Mucosa of rectum (tissue), 2 donors: Measurements from ENCODE around the gene PHC2.

Experiments
- H3K27ac ChIP-seq, 2 donors: one replicate each; pipeline ENCODE4 v1.7.0; 2013; ENCODE audit warnings: inconsistent platforms in 2 of 2, low read depth in 2 of 2, low read length in 2 of 2
- H3K27me3 ChIP-seq, 2 donors: one replicate each; pipeline ENCODE4 v1.7.0; 2013; ENCODE audit warnings: low read length in 2 of 2; ENCODE audit not compliant: control insufficient read depth in 2 of 2, insufficient read depth in 2 of 2
- H3K36me3 ChIP-seq, 2 donors: one replicate each; pipeline ENCODE4 v1.7.0; 2013; ENCODE audit warnings: low read length in 2 of 2; ENCODE audit not compliant: control insufficient read depth in 2 of 2, insufficient read depth in 2 of 2
- H3K4me1 ChIP-seq, 2 donors: one replicate each; pipeline ENCODE4 v1.7.0; 2013; ENCODE audit warnings: low read length in 2 of 2, mild to moderate bottlenecking in 1 of 2; ENCODE audit not compliant: control insufficient read depth in 2 of 2, insufficient read depth in 2 of 2
- H3K4me3 ChIP-seq, 2 donors: one replicate each; pipeline ENCODE4 v1.7.0; 2013; ENCODE audit warnings: low read length in 2 of 2
- H3K9ac ChIP-seq, 2 donors: one replicate each; pipeline ENCODE4 v1.7.0; 2013; ENCODE audit warnings: low read length in 2 of 2, low read depth in 1 of 2, mild to moderate bottlenecking in 1 of 2
- H3K9me3 ChIP-seq, 2 donors: one replicate each; pipeline ENCODE4 v1.7.0; 2013; ENCODE audit warnings: low read length in 2 of 2; ENCODE audit not compliant: control insufficient read depth in 2 of 2
- donor health status: healthy.
- donor health status: Normal muscosa, but diverticular disease.

The PHC2 gene

DNA sequence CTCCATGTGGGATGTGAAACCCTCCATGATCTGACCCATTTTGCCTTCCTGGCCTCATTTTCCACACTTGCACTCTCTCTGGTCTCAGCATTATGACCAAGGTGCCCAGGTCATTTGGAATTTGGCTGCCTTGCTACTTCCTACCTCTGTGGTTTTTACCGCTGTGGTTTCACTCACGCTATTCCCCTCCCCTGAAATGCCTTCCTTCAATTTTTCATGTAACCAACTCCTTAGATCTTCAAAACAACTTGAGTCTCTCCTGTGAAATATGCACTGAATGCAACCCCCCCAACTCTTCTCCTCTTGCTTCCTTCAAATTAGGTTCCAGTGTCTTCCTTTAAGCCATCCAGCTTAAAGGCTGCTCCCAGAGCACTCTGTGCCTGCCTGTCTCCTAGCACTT is 50.1 kb downstream of the PHC2 start:
- Histone ChIP-seq H3K4me1 (no peaks in the 10 kb centered on the region), H3K27ac (no peak overlapping the region), H3K27me3 (no peaks in the 10 kb centered on the region)

GRCh38 chr1:33379631-33380354 is 51.1 kb downstream of the PHC2 start:
- Histone ChIP-seq H3K36me3 (no peaks in the 10 kb centered on the region), H3K4me1 (no peaks in the 10 kb centered on the region), H3K9me3 (no peaks in the 10 kb centered on the region), H3K27ac (no peak overlapping the region), H3K4me3 (no peak overlapping the region), H3K27me3 (no peaks in the 10 kb centered on the region), H3K9ac (no peak overlapping the region)

More for the DNA sequence above, 50.1 kb downstream of the PHC2 start:
- no peaks in the 10 kb centered on the region for H3K9me3 ChIP-seq
- H3K4me3 ChIP-seq, result no peak overlapping the region
- no peak overlapping the region for H3K9ac ChIP-seq
- no peaks in the 10 kb centered on the region for H3K36me3 ChIP-seq

- no peaks in the 10 kb centered on the region for H3K9me3 ChIP-seq
- no peak overlapping the region for H3K27ac ChIP-seq
- H3K27me3 ChIP-seq, result no peaks in the 10 kb centered on the region
- H3K9ac ChIP-seq, result no peak overlapping the region
- H3K36me3 ChIP-seq, result no peaks in the 10 kb centered on the region
- H3K4me3 ChIP-seq, result no peak overlapping the region
- no peaks in the 10 kb centered on the region for H3K4me1 ChIP-seq
Measured at GRCh38 chr1:33378976-33379375, 51.9 kb downstream of the PHC2 start.

DNA sequence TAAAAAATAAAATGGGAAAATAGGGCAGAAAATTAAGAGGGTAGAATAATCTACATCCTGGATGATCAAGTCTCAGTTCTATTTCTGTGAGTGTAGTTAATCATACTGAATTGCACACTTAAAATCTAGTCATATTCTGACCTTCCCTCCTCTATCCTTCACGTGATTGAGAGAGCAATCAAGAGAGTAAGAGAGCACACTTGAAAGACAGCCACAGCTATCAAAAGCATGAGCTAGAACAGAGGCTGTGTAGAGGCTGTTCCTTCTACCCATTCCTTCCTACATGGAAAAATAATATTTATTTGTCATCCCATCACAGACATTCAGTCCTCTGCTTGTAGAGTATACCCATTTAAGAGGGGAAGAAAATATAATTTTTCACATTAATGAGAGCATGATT is 52.4 kb downstream of the PHC2 start:
- H3K27ac ChIP-seq, result no peak overlapping the region
- H3K36me3 ChIP-seq, result no peaks in the 10 kb centered on the region
- no peaks in the 10 kb centered on the region for H3K9me3 ChIP-seq
- H3K4me3 ChIP-seq, result no peak overlapping the region
- no peak overlapping the region for H3K9ac ChIP-seq
- no peaks in the 10 kb centered on the region for H3K27me3 ChIP-seq
- no peaks in the 10 kb centered on the region for H3K4me1 ChIP-seq

DNA sequence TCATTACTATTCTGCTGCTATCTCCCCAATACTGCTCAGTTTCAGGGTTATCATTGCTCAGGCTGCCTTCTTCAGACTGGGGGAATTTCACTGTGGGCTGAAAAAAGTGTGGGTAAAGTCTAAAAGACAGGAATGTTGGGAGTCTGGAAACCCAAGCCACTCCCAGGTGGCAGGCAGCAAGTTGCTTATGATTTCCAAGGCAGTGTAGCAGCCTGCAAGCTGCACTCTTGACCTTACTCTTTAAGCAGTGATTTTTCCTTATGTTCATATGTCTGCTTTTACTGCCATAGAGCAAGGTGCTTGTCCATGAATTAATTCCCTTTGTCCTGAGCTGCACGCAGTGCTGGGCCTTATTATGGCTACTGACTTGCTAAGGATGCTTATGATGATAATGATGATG is 53.1 kb downstream of the PHC2 start:
- H3K4me3 ChIP-seq, result no peak overlapping the region
- no peak overlapping the region for H3K9ac ChIP-seq
- H3K27ac ChIP-seq, result no peak overlapping the region
- H3K36me3 ChIP-seq, result no peaks in the 10 kb centered on the region
- no peaks in the 10 kb centered on the region for H3K27me3 ChIP-seq
- H3K9me3 ChIP-seq, result no peaks in the 10 kb centered on the region
- H3K4me1 ChIP-seq, result no peaks in the 10 kb centered on the region

GRCh38 chr1:33377013-33377412 is 53.9 kb downstream of the PHC2 start:
- H3K36me3 ChIP-seq, result no peaks in the 10 kb centered on the region
- no peaks in the 10 kb centered on the region for H3K27me3 ChIP-seq
- no peak overlapping the region for H3K4me3 ChIP-seq
- H3K9ac ChIP-seq, result no peak overlapping the region
- no peaks in the 10 kb centered on the region for H3K4me1 ChIP-seq
- no peaks in the 10 kb centered on the region for H3K9me3 ChIP-seq
- no peak overlapping the region for H3K27ac ChIP-seq

DNA sequence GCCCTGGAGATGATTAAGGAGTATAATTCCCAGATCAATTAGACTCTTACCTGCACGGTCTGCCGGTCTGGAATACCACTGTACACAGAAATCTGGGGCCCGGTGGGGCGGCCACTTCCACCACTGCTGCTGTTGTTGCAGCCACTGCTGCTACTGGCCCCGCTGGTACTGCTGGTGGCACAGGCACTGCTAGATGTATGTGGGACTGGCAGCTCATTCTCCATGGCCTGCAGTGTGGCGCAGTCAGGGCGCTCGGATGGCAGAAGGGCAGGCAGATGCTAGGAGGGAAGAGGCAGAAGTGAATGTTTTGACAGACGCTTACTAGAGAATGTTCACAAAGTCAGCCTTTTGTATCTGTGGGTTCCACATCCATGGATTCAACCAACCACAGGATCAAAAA is 55.6 kb downstream of the PHC2 start:
- Histone ChIP-seq H3K27me3 (no peaks in the 10 kb centered on the region), H3K9ac (no peak overlapping the region), H3K36me3 (no peaks in the 10 kb centered on the region), H3K27ac (no peak overlapping the region), H3K4me1 (no peaks in the 10 kb centered on the region), H3K4me3 (no peak overlapping the region), H3K9me3 (no peaks in the 10 kb centered on the region)

DNA sequence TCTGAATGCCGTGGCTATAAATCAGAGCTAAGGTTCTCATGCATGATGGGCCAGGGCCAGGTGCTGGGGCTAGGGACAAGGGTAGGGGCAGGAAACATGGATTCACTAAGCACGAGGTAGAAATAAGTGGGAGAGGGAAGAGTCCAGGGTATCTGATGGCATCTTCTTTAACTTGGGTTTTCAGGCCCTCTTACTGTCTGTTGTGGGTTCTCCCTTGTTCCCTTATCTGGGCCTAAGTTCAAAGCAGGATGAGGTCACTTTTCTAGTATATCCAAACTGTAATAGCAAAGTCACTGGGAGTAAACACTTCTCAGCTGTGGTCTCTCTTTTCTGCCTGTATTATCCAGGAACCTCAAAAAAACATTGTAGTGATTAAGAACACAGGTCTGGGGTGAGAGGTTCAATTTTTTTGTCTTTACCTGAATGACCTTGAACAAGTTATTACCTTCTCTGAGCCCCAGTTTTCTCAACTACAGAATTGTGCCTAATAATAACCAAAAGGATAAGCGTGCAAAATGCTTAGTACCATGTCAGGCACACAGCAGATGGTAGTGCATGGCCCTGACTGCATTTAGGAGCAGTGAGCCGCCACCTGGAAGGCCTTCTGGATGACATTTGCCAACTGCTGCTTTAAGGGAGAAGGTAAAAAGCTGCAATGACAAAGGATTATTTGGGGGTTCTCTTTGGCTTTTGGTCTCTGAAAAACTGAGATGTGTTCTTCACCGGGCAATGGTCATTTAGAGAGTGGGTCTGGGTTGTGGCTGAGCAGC is 56.4 kb downstream of the PHC2 start:
- no peak overlapping the region for H3K4me3 ChIP-seq
- H3K27ac ChIP-seq, result peak overlapping the region in 1 of 2 donors; percentile 29
- H3K27me3 ChIP-seq, result no peaks in the 10 kb centered on the region
- H3K9me3 ChIP-seq, result no peaks in the 10 kb centered on the region
- H3K4me1 ChIP-seq, result no peaks in the 10 kb centered on the region
- H3K36me3 ChIP-seq, result no peaks in the 10 kb centered on the region
- H3K9ac ChIP-seq, result no peak overlapping the region

- no peaks in the 10 kb centered on the region for H3K27me3 ChIP-seq
- H3K9me3 ChIP-seq, result no peaks in the 10 kb centered on the region
- H3K27ac ChIP-seq, result no peak overlapping the region
- no peak overlapping the region for H3K9ac ChIP-seq
- H3K4me3 ChIP-seq, result no peak overlapping the region
- H3K4me1 ChIP-seq, result no peaks in the 10 kb centered on the region
- no peaks in the 10 kb centered on the region for H3K36me3 ChIP-seq
Measured at GRCh38 chr1:33373606-33374005, 57.3 kb downstream of the PHC2 start.

DNA sequence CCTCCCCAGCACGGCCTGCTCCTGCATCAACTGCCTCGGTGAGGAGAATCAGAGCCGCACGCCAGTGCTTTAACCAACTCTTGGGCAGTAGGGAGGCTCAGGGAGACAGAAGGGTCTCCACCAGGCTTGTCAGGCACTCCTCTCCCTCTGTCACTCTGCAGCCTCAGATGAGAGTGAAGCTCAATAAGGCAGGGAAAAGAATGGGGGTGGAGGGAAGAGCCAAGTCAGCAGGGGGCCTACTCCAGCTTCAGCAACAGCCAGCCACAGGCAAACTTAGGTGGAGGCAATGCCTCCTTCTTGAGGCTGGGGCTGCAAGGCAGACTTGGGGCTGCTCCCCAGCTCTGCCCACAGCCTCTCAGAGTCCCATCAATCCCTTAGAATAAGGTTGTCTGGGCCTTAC is 58.2 kb downstream of the PHC2 start:
- Histone ChIP-seq H3K9ac (no peak overlapping the region), H3K4me3 (no peak overlapping the region), H3K27me3 (no peaks in the 10 kb centered on the region), H3K9me3 (no peaks in the 10 kb centered on the region), H3K36me3 (no peaks in the 10 kb centered on the region), H3K27ac (no peak overlapping the region), H3K4me1 (peaks cover 0 to 4% of the 10 kb centered on the region in 2 donors)
